ENCODE measurements around the gene LRP5.

- no peak for TF ChIP-seq POLR2AphosphoS5 (IDR thresholded peaks at IDR 0.05)
- TF ChIP-seq CTCF (IDR thresholded peaks at IDR 0.05), result no peak
Observed at GRCh38 chr11:68302670-68303069, 9.7 kb upstream of the LRP5 start.

Data from suprapubic skin (tissue), 3 donors.